GM12878 (cell line): Measurements from ENCODE around the gene TCEAL9. TPM values are rescaled to one million over a fixed set of nuclear protein-coding genes. Genes with fewer than 3 reads are reported as not detected.

Experiments
- ATAC-seq: fragments of 200-7000 bp; cut with Tn5 transposase; 3 replicates; pipeline ENCODE4 v1.9.1; 2020; ENCODE audit warnings: mild to moderate bottlenecking, moderate library complexity
- BruUV-seq: library from RNA; stranded (reverse); fragments of 400-500 nt; replicated peaks from 2 replicates; lab custom pipeline; 2021; lab: Mats Ljungman, UMichigan
- CTCF ChIA-PET: fragments of 300-600 bp; sonication (Branson Sonifier 250); formaldehyde crosslinking; extraction: SDS; loops from one replicate; lab custom pipeline; 2021; ENCODE audit warnings: inconsistent platforms; lab: Yijun Ruan, JAX
- POLR2A ChIA-PET: fragments of 350-600 bp; formaldehyde crosslinking; extraction: SDS; loops from one replicate; lab custom pipeline; 2021; ENCODE audit warnings: inconsistent platforms; lab: Charles Lee
- RAD21 ChIA-PET: fragments of 300-600 bp; sonication (Branson Sonifier 250); formaldehyde crosslinking; loops from one replicate; lab custom pipeline; 2023; ENCODE audit warnings: antibody characterized with exemption; ENCODE audit not compliant: unreplicated experiment; lab: Charles Lee
- SMC1A ChIA-PET: fragments of 300-600 bp; sonication (Branson Sonifier 250); formaldehyde crosslinking; loops from one replicate; lab custom pipeline; 2023; ENCODE audit not compliant: unreplicated experiment, uncharacterized antibody; lab: Charles Lee
- DNase-seq: peaks from one replicate; pipeline ENCODE4 v3.0.0-alpha.2; 2011; ENCODE audit warnings: low read depth, low spot score
- FAIRE-seq: peaks from 3 replicates; lab custom pipeline; 2011; peaks lifted over from hg19 to GRCh38; lab: Jason Lieb, UNC
- H2AFZ ChIP-seq: 2 replicates; pipeline ENCODE4 v1.6.0; 2011; ENCODE audit warnings: low read depth, low read length, control low read depth; ENCODE audit not compliant: control insufficient read depth
- H3K27ac ChIP-seq: 2 replicates; pipeline ENCODE4 v1.5.1; 2011; ENCODE audit warnings: control low read depth; ENCODE audit not compliant: control insufficient read depth, insufficient read depth
- H3K27me3 ChIP-seq, 2 experiments: replicated peaks in 1 of 2; 2 replicates each; pipeline versions ENCODE4 v1.6.0 to v1.6.1; 2011; ENCODE audit warnings: low read length in 1 of 2; ENCODE audit not compliant: control insufficient read depth in 2 of 2, insufficient read depth in 2 of 2
- H3K36me3 ChIP-seq, 2 experiments: 2 replicates each; pipeline ENCODE4 v1.5.1; 2011; ENCODE audit warnings: low read length in 1 of 2; ENCODE audit not compliant: control insufficient read depth in 2 of 2, insufficient read depth in 2 of 2
- H3K4me1 ChIP-seq: 2 replicates; pipeline ENCODE4 v1.6.1; 2011; ENCODE audit warnings: mild to moderate bottlenecking, low read length, moderate library complexity, mixed read lengths; ENCODE audit not compliant: control insufficient read depth, insufficient read depth
- H3K4me2 ChIP-seq: 2 replicates; pipeline ENCODE4 v1.6.0; 2011; ENCODE audit warnings: control low read depth; ENCODE audit not compliant: control insufficient read depth, insufficient read depth
- H3K4me3 ChIP-seq: fragments of 200-600 bp; sonication (generic); 2 replicates; pipeline ENCODE4 v1.5.1; 2016
- H3K79me2 ChIP-seq: 2 replicates; pipeline ENCODE4 v1.6.0; 2011; ENCODE audit warnings: low read length; ENCODE audit not compliant: control insufficient read depth, insufficient read depth
- H3K9ac ChIP-seq: 2 replicates; pipeline ENCODE4 v1.8.0; 2011; ENCODE audit warnings: low read length, control low read depth, mixed read lengths; ENCODE audit not compliant: control insufficient read depth, insufficient read depth
- H3K9me3 ChIP-seq: replicated peaks from 3 replicates; pipeline ENCODE4 v1.5.1; 2011; ENCODE audit warnings: mild to moderate bottlenecking, low read length; ENCODE audit not compliant: control insufficient read depth, insufficient read depth
- H4K20me1 ChIP-seq: 2 replicates; pipeline ENCODE4 v1.6.0; 2011; ENCODE audit not compliant: control insufficient read depth, insufficient read depth
- GATAD2B ChIP-seq: fragments of 450-650 bp; conservative IDR thresholded peaks from 2 replicates; pipeline ENCODE4 v1.6.1; 2017; ENCODE audit warnings: low read depth, mild to moderate bottlenecking, moderate library complexity
- NBN ChIP-seq: fragments of 450-650 bp; IDR thresholded peaks from 2 replicates; pipeline ENCODE4 v1.6.1; 2016
- NR2C1 ChIP-seq: fragments of 450-650 bp; IDR thresholded peaks from 2 replicates; pipeline ENCODE4 v1.6.1; 2017; ENCODE audit warnings: antibody characterized with exemption, mild to moderate bottlenecking, moderate library complexity
- REST ChIP-seq: IDR thresholded peaks from 2 replicates; pipeline ENCODE4 v1.6.1; 2012; ENCODE audit warnings: mild to moderate bottlenecking, low read depth, low read length
- TCF12 ChIP-seq: IDR thresholded peaks from 2 replicates; pipeline ENCODE4 v1.6.1; 2011; ENCODE audit warnings: low read depth, mild to moderate bottlenecking, low read length
- WGBS: methylation state at CpG from one replicate; pipeline ENCODE4 v1.1.6; 2016; ENCODE audit warnings: low lambda C conversion rate; ENCODE audit not compliant: insufficient replicate concordance, insufficient coverage; ENCODE audit errors: missing lambda C conversion rate; 5-methylcytosine and 5-hydroxymethylcytosine counted together
- in situ Hi-C: fragments of 300-500 bp; cut with MboI; formaldehyde crosslinking; loops from 9 replicates; pipeline ENCODE4 v1.14.3; 2018; ENCODE audit warnings: mixed read lengths
- intact Hi-C: fragments of 100-400 bp; cut with micrococcal nuclease; formaldehyde crosslinking; loops from one replicate; pipeline ENCODE4 v1.14.2; 2022; ENCODE audit not compliant: unreplicated experiment
- polyA plus RNA-seq, 11 experiments: library from polyadenylated mRNA; depleted of rRNA in 4 of 11; unstranded in 6 of 11; stranded (reverse) in 5 of 11; fragments of >200 nt; fragmentation: Nextera tagmentation in 4 of 11; fragmentation: Illumina TruSeq in 1 of 11; extraction: Ambion mirVana in 4 of 11; extraction: Trizol in 1 of 11; gene quantifications; 1 replicate in 1 of 11; 2 replicates in 10 of 11; pipeline versions ENCODE4 v1.2.1 to v1.2.3, GENCODE V29; 2011 to 2016; ENCODE audit warnings: inconsistent platforms in 2 of 11, missing spikeins in 2 of 11, low read depth in 1 of 11
- total RNA-seq, 4 experiments: library from RNA; depleted of rRNA in 3 of 4; stranded (reverse); fragments of >200 nt in 3 of 4; fragmentation: Illumina TruSeq in 1 of 4; extraction: Trizol in 1 of 4; gene quantifications; 2 replicates each; pipeline versions ENCODE4 v1.2.1 to v1.2.3, GENCODE V29; 2013 to 2021

TCEAL9 gene
- total and polyA plus RNA-seq, 10 of the 15 experiments (the other 5 are each of a cell fraction or from before 2014, with no cell fraction given) = 0.39 to 2.5 (median 0.90) TPM

- DNase-seq (no peak), FAIRE-seq (no peak), ATAC-seq (no peak)
- Histone ChIP-seq H3K4me1 (no peaks in the 10 kb centered on the region), H3K79me2 (no peaks in the 10 kb centered on the region), H3K36me3 (no peaks in the 10 kb centered on the region), H4K20me1 (no peaks in the 10 kb centered on the region), H3K9ac (no peak overlapping the region), H3K4me3 (no peak overlapping the region), H3K4me2 (no peak overlapping the region), H3K9me3 (no peaks in the 10 kb centered on the region), H3K27ac (no peak overlapping the region), H3K27me3 (no peaks in the 10 kb centered on the region; a peak in 1 of 4 replicates), H2AFZ (no peak overlapping the region)
- CTCF ChIA-PET = interaction anchor here (0.8 to 1.5 kb wide), 3 partner anchors 11 to 128 kb away, joined by 3 to 4 read pairs (median 4); no protein-coding TSS in a partner anchor
- TF ChIP-seq NR2C1 = no peak
- no peak for TF ChIP-seq TCF12
- TF ChIP-seq NBN = no peak
- TF ChIP-seq REST = no peak
- no peak for TF ChIP-seq GATAD2B
- POLR2A ChIA-PET = no interaction called here
- SMC1A ChIA-PET = no interaction called here
- intact Hi-C loops = no loop called here
- WGBS = 18% methylated on average over 3 of the region's 3 CpGs
- RAD21 ChIA-PET = no interaction called here
- in situ Hi-C loops = no loop called here
- no TSS peak for BruUV-seq
Measured at GRCh38 chrX:103338663-103339062, 17.6 kb upstream of the TCEAL9 start.
